22Rv1 (cell line): ENCODE results near the gene HGF.

Experiments
- H3K27ac ChIP-seq: fragments of 450-650 bp; 2 replicates; pipeline ENCODE4 v1.5.1; 2017
- ZFX ChIP-seq: fragments of 450-650 bp; IDR thresholded peaks from 2 replicates; pipeline ENCODE4 v1.6.1; 2017; ENCODE audit warnings: antibody characterized with exemption, borderline replicate concordance
- TF ChIP-seq, protein P1 (sequence below): fragments of 450-650 bp; IDR thresholded peaks from 2 replicates; pipeline ENCODE4 v1.5.1; 2017; ENCODE audit warnings: mild to moderate bottlenecking

The HGF gene

GRCh38 chr7:81652225-81652624 is 117.6 kb downstream of the HGF start:
- no peak for TF ChIP-seq ZFX
- TF ChIP-seq, protein P1, sequence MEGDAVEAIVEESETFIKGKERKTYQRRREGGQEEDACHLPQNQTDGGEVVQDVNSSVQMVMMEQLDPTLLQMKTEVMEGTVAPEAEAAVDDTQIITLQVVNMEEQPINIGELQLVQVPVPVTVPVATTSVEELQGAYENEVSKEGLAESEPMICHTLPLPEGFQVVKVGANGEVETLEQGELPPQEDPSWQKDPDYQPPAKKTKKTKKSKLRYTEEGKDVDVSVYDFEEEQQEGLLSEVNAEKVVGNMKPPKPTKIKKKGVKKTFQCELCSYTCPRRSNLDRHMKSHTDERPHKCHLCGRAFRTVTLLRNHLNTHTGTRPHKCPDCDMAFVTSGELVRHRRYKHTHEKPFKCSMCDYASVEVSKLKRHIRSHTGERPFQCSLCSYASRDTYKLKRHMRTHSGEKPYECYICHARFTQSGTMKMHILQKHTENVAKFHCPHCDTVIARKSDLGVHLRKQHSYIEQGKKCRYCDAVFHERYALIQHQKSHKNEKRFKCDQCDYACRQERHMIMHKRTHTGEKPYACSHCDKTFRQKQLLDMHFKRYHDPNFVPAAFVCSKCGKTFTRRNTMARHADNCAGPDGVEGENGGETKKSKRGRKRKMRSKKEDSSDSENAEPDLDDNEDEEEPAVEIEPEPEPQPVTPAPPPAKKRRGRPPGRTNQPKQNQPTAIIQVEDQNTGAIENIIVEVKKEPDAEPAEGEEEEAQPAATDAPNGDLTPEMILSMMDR, result no peak
- no peak overlapping the region for H3K27ac ChIP-seq
